Stimulated activated CD8-positive, alpha-beta memory T cell treated with anti-CD3 and anti-CD28 coated beads, Interleukin-15, amount 100 ng/mL, for 4 hours (primary cell): ENCODE data around the gene B2M.
A peak's percentile ranks its signal among the peaks of the same experiment; 100 is the strongest.
"Not testable (repeated sequence)": the region's sequence is repeated elsewhere in the genome, so short reads cannot be mapped to it uniquely, and the experiment has no call there.

Experiments used
- DNase-seq, 2 donors: peaks; one replicate each; pipeline ENCODE4 v3.0.0-alpha.2; 2020; ENCODE audit warnings: low read depth in 2 of 2

B2M gene

GRCh38 chr15:44711096-44711742 is at the start of gene B2M, which contains the start of gene PATL2:
TSS of gene B2M (plus strand) at chr15:44711517. CDS start at chr15:44711547, 30 bp downstream.
TSS of gene PATL2 (minus strand) at chr15:44711323. CDS start at chr15:44676490, 34,833 bp downstream.
- peak; percentile 91 to 92 for DNase-seq

GRCh38 chr15:44661576-44661975 is 49.7 kb upstream of the B2M start:
- DNase-seq = no peak

GRCh38 chr15:44662478-44663409 is 48.6 kb upstream of the B2M start:
- peak; percentile 65 to 73 for DNase-seq

GRCh38 chr15:44663410-44664308 is 47.7 kb upstream of the B2M start, which contains the start of gene SPG11:
TSS of gene SPG11 (minus strand) at chr15:44663662. CDS start at chr15:44663647, 15 bp downstream.
- DNase-seq = peak; percentile 90 to 96

- DNase-seq = no peak
These were observed 44.9 kb upstream of the B2M start for GRCh38 chr15:44666210-44667038.

- no peak for DNase-seq
These were observed 44.3 kb upstream of the B2M start for GRCh38 chr15:44667039-44667360.

GRCh38 chr15:44668921-44669320 is 42.4 kb upstream of the B2M start:
- no peak for DNase-seq

- no peak for DNase-seq
These were observed 41.0 kb upstream of the B2M start for GRCh38 chr15:44670087-44670950.

GRCh38 chr15:44673639-44674038 is 37.7 kb upstream of the B2M start:
- no peak for DNase-seq

GRCh38 chr15:44675911-44676310 is 35.4 kb upstream of the B2M start:
- no peak for DNase-seq

- peak in 1 of 2 donors; percentile 24 for DNase-seq
These were observed 34.6 kb upstream of the B2M start for GRCh38 chr15:44676676-44677075.

GRCh38 chr15:44682211-44682610 is 29.1 kb upstream of the B2M start:
- no peak for DNase-seq

GRCh38 chr15:44682809-44683682 is 28.3 kb upstream of the B2M start:
- peak; percentile 46 to 58 for DNase-seq

GRCh38 chr15:44689318-44689717 is 22.0 kb upstream of the B2M start:
- DNase-seq = not testable (repeated sequence)

GRCh38 chr15:44690245-44690644 is 21.1 kb upstream of the B2M start:
- not testable (repeated sequence) for DNase-seq

- DNase-seq = no peak
These were observed 18.7 kb upstream of the B2M start for GRCh38 chr15:44692659-44693058.

- DNase-seq = no peak
These were observed 16.9 kb upstream of the B2M start for GRCh38 chr15:44694416-44694815.

- DNase-seq = no peak
These were observed 16.0 kb upstream of the B2M start for GRCh38 chr15:44695294-44695693.

GRCh38 chr15:44697014-44697413 is 14.3 kb upstream of the B2M start:
- no peak for DNase-seq
